HG02973 (cell line): ENCODE measurements around the gene TMEM88.
"Not testable (repeated sequence)": the region's sequence is repeated elsewhere in the genome, so short reads cannot be mapped to it uniquely, and the experiment has no call there.

Experiments used
- ATAC-seq: cut with Tn5 transposase; IDR thresholded peaks from one replicate; pipeline ENCODE4 v1.9.1; 2021; ENCODE audit warnings: moderate library complexity; ENCODE audit not compliant: unreplicated experiment

The TMEM88 gene

DNA sequence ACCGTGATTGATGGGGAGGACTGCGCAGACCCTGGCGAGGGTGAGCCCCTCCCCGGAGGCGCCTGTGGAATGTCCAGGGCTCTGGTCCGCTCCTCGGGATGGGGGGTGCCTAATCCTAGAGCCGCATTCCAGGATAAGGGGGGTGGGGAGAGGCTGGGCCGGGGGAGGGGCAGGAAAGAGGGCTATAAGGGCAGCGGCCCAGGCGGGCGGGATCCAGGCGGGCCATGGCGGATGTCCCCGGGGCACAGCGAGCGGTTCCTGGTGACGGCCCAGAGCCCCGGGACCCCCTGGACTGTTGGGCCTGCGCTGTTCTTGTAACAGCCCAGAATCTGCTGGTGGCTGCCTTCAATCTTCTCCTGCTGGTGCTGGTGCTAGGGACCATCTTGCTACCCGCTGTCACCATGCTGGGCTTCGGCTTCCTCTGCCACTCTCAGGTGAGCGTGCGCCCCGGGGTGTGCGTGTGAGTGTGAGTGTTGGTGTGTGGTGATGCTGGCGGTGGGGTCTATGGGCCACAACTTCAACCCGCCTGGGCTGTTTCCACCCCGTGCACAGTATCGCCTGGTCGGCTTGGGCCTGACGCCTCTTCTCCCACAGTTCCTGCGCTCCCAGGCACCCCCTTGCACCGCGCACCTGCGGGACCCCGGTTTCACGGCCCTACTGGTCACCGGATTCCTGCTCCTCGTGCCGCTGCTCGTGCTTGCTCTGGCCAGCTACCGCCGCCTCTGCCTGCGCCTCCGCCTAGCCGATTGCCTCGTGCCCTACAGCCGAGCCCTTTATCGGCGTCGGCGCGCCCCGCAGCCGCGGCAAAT is at the start of gene TMEM88:
Gene TMEM88, plus strand, starts transcription at position 216 of the 809 bp plus-strand sequence. Its CDS starts 9 bp downstream, at position 225.
- no peak for ATAC-seq

GRCh38 chr17:7806587-7806986 is 48.3 kb upstream of the TMEM88 start:
- no peak for ATAC-seq

- ATAC-seq: no peak
These were observed 47.7 kb upstream of the TMEM88 start for GRCh38 chr17:7807206-7807605.

DNA sequence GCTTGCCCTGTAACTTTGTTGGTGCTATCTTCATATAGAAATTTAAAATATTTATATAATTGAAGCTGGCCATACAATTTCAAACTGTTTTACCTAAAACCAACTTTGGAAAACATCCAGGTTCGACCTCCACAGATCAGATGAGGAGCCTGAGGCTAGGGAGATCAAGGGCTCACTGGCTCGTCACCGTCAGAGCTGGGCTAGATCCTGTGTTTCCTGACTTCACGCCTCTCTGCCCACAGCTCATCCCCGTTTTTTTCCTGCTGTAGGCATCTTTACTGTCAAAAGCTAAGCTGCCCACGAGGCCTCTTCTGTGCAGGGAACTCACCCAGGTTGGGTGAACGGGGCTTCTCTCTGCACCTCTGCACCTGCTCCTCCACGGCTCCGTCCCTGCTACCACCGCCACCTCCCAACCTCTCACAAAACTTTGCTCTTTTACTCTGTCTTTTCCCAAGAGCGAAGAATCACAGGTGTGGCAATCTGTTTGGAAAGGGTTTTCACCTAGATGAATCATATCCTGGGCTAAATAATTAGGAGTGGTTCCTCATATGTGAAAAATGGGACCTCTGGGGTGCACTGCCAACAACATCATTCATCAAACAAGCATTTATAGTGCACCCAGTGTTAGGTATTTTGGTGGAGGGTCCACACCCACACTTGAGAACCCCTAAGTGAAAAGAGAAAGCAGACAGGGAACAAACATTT is 45.6 kb upstream of the TMEM88 start:
- no peak for ATAC-seq

GRCh38 chr17:7809791-7810343 is 45.0 kb upstream of the TMEM88 start:
- ATAC-seq: not testable (repeated sequence)

- no peak for ATAC-seq
These were observed 43.6 kb upstream of the TMEM88 start for GRCh38 chr17:7811251-7811650.

- ATAC-seq: no peak
These were observed 39.9 kb upstream of the TMEM88 start for GRCh38 chr17:7814969-7815368.

DNA sequence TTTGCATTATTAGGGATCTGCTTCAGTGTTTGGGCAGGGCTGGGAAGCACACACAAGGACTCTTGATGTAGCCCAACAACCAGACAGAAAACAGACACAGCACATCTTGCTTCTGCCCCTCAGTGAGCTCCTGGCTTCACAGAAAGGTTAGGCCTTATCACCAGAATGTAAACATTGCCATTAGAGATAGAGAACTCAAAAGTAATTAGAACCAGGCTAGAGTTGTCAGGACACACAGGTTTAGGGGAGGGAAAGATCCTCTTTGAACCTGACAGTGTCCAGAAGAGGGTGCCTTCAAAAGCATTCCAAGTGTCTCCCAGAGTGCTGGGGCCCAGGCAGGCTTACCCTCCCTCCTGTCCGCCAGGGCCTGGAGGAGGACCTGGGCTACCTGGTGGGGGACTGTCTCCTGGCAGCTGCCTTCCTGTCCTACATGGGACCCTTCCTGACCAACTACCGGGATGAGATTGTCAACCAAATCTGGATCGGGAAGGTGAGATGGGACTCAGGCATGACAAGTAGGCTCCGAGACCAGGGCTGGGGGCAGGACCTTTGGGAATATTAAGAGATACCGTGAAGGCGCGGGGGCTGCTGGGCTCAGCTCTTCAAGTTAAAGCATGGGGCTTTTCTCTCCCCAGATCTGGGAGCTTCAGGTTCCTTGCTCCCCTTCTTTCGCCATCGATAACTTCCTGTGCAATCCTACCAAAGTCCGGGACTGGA is 37.8 kb upstream of the TMEM88 start:
- no peak for ATAC-seq

- ATAC-seq: no peak
These were observed 37.3 kb upstream of the TMEM88 start for GRCh38 chr17:7817643-7817964.

- ATAC-seq: no peak
These were observed 36.8 kb upstream of the TMEM88 start for GRCh38 chr17:7818026-7818425.

GRCh38 chr17:7818746-7819645 is 35.9 kb upstream of the TMEM88 start:
- no peak for ATAC-seq

DNA sequence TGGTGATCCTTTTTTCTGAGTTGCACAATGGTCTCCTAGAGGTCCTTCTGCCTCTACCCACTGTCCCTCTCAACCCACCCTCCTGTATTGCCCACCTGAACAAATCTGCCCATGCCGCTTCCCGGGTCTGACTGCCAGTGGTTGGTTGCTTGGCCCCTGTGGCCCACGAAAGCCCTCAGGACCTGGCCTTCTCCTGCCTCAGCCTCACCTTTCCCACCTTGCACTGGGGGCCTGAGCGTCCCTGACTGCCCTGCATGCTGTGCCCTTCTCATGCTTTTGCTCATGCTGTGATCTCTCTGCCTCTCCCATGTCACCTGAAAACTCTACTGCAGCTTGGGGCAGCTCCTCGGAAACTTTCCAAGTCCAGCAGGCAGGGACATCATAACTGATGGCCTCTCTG is 34.6 kb upstream of the TMEM88 start:
- ATAC-seq: no peak

DNA sequence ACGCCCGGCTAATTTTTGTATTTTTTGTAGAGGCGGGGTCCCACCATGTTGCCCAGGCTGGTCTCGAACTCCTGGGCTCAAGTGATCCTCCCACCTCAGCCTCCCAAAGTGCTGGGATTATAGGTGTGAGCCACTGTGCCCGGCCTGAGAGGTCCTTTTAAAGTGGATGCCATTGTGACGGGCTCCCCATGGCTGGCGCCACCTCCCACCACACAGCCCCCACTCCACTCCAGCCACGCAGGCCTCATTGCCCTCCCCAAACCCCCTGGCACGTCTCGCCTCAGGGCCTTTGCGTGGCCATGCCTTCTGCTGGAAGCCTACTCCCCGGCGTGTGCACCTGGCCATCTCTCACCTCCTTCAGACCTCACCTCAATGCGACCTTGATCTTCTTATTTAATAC is 32.7 kb upstream of the TMEM88 start:
- no peak for ATAC-seq

- no peak for ATAC-seq
These were observed 31.3 kb upstream of the TMEM88 start for GRCh38 chr17:7823581-7824001.

- ATAC-seq: no peak
These were observed 30.6 kb upstream of the TMEM88 start for GRCh38 chr17:7824021-7824924.

DNA sequence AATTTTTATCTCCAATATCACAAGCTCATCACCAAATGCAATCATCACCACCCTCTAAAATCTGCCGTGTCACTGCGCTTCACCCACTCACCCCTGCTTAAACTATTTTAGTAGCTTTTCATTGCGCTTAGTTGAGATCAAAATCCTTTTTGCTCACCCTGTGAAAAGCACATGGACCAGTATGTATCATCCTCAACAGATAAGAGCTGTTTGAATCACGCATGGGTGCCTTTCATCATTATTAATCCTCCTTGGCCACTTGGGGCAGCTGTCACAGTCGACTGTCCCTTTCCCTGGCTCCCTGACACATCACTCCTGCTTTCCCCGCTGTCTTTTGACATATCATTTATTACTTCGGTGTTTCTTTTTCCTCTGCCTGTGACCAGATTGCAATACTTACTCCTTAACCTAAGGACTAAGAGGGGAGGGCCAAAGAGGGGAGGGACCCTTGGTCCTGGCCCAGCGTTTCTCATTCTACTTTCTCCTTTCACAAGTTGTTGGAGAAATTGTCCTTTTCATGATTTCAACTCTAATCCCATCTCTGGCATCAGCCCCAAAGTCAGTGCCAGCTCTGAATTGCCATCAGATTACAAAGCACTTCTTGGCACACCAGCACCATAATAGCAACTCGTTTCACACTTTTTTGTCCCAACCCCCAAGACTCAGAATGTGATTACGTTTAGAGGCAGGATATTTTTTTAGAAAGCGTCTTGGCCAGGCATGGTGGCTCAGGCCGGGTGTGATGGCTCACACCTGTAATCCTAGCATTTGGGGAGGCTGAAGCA is 29.5 kb upstream of the TMEM88 start:
- no peak for ATAC-seq

DNA sequence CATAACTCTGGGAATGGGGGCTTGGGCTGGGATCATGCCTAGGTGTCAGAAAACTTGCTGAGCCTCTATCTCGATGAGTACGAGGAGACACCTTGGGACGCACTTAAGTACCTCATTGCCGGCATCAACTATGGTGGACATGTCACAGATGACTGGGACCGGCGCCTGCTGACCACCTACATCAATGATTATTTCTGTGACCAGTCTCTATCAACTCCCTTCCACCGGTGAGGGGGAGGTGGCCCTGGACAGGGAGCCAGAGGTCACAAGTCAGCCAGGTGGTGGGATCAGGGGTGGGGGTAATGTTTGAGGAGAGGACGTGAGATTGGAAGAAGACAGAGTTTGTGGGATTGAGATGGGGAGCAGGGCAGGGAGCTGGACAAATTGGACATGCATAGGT is 24.2 kb upstream of the TMEM88 start:
- ATAC-seq: no peak

GRCh38 chr17:7831233-7831632 is 23.6 kb upstream of the TMEM88 start:
- ATAC-seq: no peak

- ATAC-seq: no peak
These were observed 22.4 kb upstream of the TMEM88 start for GRCh38 chr17:7832431-7832830.
